GM18520 (cell line): ENCODE results near the gene ZSCAN2.
"Not testable (repeated sequence)": the region's sequence is repeated elsewhere in the genome, so short reads cannot be mapped to it uniquely, and the experiment has no call there.

ENCODE experiments used
- ATAC-seq: cut with Tn5 transposase; IDR thresholded peaks from one replicate; pipeline ENCODE4 v1.9.1; 2021; ENCODE audit not compliant: unreplicated experiment

ZSCAN2 gene

GRCh38 chr15:84600687-84601554 is at the start of gene ZSCAN2:
TSS of gene ZSCAN2 (plus strand) at chr15:84601009. CDS start at chr15:84603928, 2,919 bp downstream.
- peak; percentile 93 for ATAC-seq

- not testable (repeated sequence) for ATAC-seq
These were observed 49.2 kb upstream of the ZSCAN2 start for GRCh38 chr15:84551624-84552023.

GRCh38 chr15:84552896-84553295 is 47.9 kb upstream of the ZSCAN2 start:
- no peak for ATAC-seq

- ATAC-seq: not testable (repeated sequence)
These were observed 44.1 kb upstream of the ZSCAN2 start for GRCh38 chr15:84556690-84557089.

GRCh38 chr15:84568021-84568420 is 32.8 kb upstream of the ZSCAN2 start:
- ATAC-seq: not testable (repeated sequence)

- no peak for ATAC-seq
These were observed 30.6 kb upstream of the ZSCAN2 start for GRCh38 chr15:84570164-84570735.

GRCh38 chr15:84572231-84572630 is 28.6 kb upstream of the ZSCAN2 start:
- no peak for ATAC-seq

GRCh38 chr15:84575493-84575892 is 25.3 kb upstream of the ZSCAN2 start:
- no peak for ATAC-seq

- not testable (repeated sequence) for ATAC-seq
These were observed 22.9 kb upstream of the ZSCAN2 start for GRCh38 chr15:84577891-84578290.

GRCh38 chr15:84579261-84579721 is 21.5 kb upstream of the ZSCAN2 start:
- not testable (repeated sequence) for ATAC-seq

GRCh38 chr15:84581676-84582428 is 19.0 kb upstream of the ZSCAN2 start:
- ATAC-seq: not testable (repeated sequence)

- ATAC-seq: no peak
These were observed 18.1 kb upstream of the ZSCAN2 start for GRCh38 chr15:84582583-84583157.

- ATAC-seq: not testable (repeated sequence)
These were observed 16.9 kb upstream of the ZSCAN2 start for GRCh38 chr15:84583921-84584320.

- ATAC-seq: no peak
These were observed 14.1 kb upstream of the ZSCAN2 start for GRCh38 chr15:84586696-84587095.

- peak; percentile 64 for ATAC-seq
These were observed 12.5 kb upstream of the ZSCAN2 start for GRCh38 chr15:84588053-84588874.

- no peak for ATAC-seq
These were observed 10.4 kb upstream of the ZSCAN2 start for GRCh38 chr15:84590406-84590805.

GRCh38 chr15:84591815-84592214 is 9.0 kb upstream of the ZSCAN2 start:
- no peak for ATAC-seq

- no peak for ATAC-seq
These were observed 6.1 kb upstream of the ZSCAN2 start for GRCh38 chr15:84594617-84595290.

- no peak for ATAC-seq
These were observed 5.1 kb upstream of the ZSCAN2 start for GRCh38 chr15:84595660-84596059.

- ATAC-seq: no peak
These were observed 3.5 kb upstream of the ZSCAN2 start for GRCh38 chr15:84597296-84597695.
